Stimulated activated CD8-positive, alpha-beta memory T cell treated with anti-CD3 and anti-CD28 coated beads, Interleukin-7, amount 100 ng/mL, for 24 hours (primary cell): Measurements from ENCODE around the gene XYLT1.
"Not testable (repeated sequence)": the region's sequence is repeated elsewhere in the genome, so short reads cannot be mapped to it uniquely, and the experiment has no call there.

Source experiments
- DNase-seq: peaks from one replicate; pipeline ENCODE4 v3.0.0-alpha.2; 2020; ENCODE audit warnings: low read depth

The XYLT1 gene

GRCh38 chr16:17470908-17471718 lies at the start of gene XYLT1:
Gene XYLT1, minus strand, starts transcription at chr16:17470960. Its CDS starts 164 bp downstream, at chr16:17470796.
- no peak for DNase-seq

GRCh38 chr16:17520111-17520510 lies 49.4 kb upstream of the XYLT1 start:
- no peak for DNase-seq

GRCh38 chr16:17519101-17519955 lies 48.6 kb upstream of the XYLT1 start:
- no peak for DNase-seq

- no peak for DNase-seq
Measured at GRCh38 chr16:17518441-17518840, 47.7 kb upstream of the XYLT1 start.

GRCh38 chr16:17515421-17516210 lies 44.9 kb upstream of the XYLT1 start:
- no peak for DNase-seq

GRCh38 chr16:17512636-17513220 lies 42.0 kb upstream of the XYLT1 start:
- DNase-seq, result no peak

GRCh38 chr16:17511340-17511739 lies 40.6 kb upstream of the XYLT1 start:
- no peak for DNase-seq

GRCh38 chr16:17510567-17510966 lies 39.8 kb upstream of the XYLT1 start:
- DNase-seq, result no peak

GRCh38 chr16:17509194-17509593 lies 38.4 kb upstream of the XYLT1 start:
- no peak for DNase-seq

- DNase-seq, result no peak
Measured at GRCh38 chr16:17508303-17508702, 37.5 kb upstream of the XYLT1 start.

- not testable (repeated sequence) for DNase-seq
Measured at GRCh38 chr16:17507516-17507915, 36.8 kb upstream of the XYLT1 start.

- DNase-seq, result not testable (repeated sequence)
Measured at GRCh38 chr16:17505828-17506227, 35.1 kb upstream of the XYLT1 start.

- no peak for DNase-seq
Measured at GRCh38 chr16:17504050-17504449, 33.3 kb upstream of the XYLT1 start.

- DNase-seq, result no peak
Measured at GRCh38 chr16:17503331-17503730, 32.6 kb upstream of the XYLT1 start.

- no peak for DNase-seq
Measured at GRCh38 chr16:17501321-17501720, 30.6 kb upstream of the XYLT1 start.

- no peak for DNase-seq
Measured at GRCh38 chr16:17499223-17499902, 28.6 kb upstream of the XYLT1 start.

- no peak for DNase-seq
Measured at GRCh38 chr16:17497648-17498047, 26.9 kb upstream of the XYLT1 start.

- DNase-seq, result no peak
Measured at GRCh38 chr16:17496891-17497290, 26.1 kb upstream of the XYLT1 start.

GRCh38 chr16:17493012-17493411 lies 22.3 kb upstream of the XYLT1 start:
- no peak for DNase-seq

GRCh38 chr16:17491140-17491662 lies 20.4 kb upstream of the XYLT1 start:
- DNase-seq, result no peak

GRCh38 chr16:17488506-17488905 lies 17.7 kb upstream of the XYLT1 start:
- DNase-seq, result no peak
